HuH-7 (cell line): ENCODE data around the gene NPTXR.

Experiments
- DNase-seq: peaks from one replicate; pipeline ENCODE4 v3.0.0; 2011; ENCODE audit warnings: low spot score

NPTXR gene

DNA sequence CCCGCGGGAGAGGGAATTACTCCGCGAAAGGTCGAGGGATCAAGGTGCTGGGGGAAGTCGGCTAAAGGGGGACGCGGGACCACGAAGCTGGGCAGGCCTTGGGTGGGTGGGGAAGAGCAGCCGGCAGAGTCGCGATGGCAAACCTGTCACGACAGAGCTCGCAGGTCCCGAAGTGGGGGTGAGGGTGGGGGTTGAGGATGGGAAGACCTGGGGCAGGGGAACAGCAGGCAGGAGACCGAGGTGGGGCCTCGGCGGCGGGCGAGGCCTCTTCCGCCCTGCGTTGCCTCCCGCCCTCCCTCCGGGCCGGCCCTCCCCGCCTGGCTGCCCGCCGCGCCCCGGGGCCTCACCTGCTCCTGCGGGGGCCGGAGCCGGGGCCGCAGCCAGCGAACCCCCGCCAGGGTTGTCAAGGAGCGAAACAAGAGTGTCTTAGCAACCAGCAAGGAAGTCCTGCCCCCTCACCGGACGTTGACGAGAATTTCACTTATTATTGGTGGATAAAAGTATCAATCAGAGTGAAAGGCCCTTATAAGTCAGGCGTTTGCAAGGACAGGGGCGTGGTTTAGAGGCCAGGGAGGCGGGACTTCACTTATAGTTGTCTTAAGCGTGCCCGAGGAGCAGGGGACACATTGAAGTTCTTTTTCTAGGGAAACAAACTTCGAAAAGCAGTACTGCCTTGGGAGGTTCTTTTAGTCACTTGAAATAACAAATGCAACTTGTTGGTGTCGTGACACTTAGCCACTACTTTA is 49.9 kb downstream of the NPTXR start, which contains the start of gene DNAL4:
Gene DNAL4 (minus strand): TSS at position 423 of the 746 bp plus-strand sequence. CDS start 11,412 bp downstream, outside the sequence.
- peak; percentile 98 for DNase-seq

DNA sequence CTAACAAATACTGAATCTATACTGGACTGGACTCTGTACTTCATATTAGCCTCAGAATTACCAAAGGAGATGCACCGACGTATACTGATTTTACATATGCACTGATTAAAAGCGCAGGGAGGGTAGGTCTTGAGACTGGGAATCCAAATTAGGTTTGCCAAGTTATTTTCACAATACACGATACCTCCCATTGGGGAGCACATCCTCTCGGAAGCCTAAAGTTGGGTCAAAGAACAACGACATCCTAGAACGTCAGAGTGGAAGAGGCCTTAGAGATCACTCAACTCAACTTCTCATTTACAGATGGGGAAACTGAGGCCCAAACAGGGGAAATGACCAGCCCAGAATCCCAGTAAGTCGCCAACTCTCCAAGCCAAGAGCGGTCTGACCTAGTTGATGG is 50.5 kb downstream of the NPTXR start:
- no peak for DNase-seq

DNA sequence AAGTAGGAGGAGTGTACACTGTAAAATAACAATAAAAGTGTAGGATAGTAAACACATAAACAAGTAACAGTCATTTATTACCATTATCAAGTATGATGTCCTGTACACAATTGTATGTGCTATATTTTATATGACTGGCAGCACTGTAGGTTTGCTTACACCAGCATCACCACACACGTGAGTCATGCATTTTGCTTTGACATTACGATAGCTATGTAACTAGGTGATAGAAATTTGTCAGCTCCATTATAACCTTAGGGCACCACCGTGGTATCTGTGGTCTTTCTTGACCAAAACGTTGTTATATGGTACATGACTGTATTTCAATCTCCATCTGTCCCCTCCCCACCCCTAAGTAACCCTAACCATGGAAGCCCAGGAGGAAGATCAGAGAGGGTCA is 51.0 kb downstream of the NPTXR start:
- no peak for DNase-seq

DNA sequence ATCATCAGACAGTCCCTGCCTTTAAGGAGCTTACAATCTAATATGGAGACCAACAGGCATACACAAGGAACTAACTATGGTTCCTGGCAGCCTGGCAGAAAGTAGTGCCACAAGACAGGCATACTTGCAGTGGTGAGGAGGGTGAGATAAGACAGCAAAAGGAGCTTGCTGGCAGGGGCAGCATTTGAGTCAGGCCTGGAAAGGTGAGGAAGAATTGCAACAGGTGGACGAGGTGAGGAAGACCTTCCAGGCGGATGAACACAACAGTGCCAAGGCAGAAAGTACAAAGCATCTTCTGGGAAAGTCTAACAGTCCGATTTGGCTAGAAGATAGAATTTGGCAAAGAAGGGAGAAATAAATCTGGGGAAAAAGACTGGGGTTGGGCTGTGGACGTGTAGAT is 54.2 kb downstream of the NPTXR start:
- no peak for DNase-seq

DNA sequence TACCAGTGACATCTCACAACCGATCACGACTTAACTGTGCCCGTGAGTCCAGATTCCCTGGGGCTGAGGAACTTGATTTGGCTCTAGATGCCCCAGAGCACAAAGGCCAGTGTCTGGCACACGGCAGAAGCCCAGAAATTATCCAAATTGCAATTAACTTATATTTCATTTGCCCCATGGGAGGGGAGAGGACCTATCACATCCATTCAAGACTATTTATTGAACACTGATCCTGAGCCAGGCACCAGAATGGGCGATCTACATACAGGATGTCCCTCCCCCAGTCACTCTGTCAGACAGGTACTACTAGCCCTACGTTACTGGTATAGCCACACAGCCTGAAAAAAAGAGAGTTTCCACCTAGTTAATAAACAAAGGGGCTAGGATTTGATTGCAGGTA is 55.0 kb downstream of the NPTXR start:
- DNase-seq: no peak

DNA sequence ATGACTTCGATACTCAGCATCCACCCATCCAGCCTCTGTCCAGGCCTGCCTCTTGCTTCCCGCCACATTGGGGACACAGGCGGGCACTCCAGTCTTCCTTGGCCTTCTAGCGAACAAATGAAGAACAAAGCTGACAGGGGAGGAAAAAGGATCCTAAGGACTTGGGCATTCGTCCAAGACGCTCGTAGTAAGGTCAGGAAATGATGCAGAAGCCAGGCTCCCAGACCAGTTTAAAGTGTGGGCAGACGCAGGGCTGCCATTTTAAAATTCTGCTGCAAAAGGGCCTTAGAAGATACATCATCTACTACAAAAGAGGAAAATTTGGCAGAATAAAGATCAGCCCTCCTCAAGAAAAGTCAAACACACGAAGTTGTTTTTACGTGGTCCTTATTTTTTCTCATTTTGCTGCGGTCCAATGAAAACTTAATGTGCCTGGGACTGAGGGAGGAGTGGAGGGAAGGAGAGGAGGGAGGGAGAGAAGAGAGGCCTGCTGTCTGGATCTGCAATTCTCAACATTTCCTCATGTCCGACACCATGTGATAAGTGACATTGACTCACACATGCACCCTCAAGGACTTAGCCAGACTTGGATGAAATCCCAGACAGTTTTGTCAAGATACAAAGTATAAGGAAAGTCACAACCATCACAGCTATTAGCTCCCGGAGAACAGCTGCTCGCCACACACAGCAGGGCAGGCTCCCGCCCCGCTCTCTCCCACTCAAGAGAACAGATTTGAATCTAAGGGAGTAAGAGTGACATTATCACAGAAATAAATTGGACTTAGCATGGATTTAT is 55.6 kb downstream of the NPTXR start:
- no peak for DNase-seq

DNA sequence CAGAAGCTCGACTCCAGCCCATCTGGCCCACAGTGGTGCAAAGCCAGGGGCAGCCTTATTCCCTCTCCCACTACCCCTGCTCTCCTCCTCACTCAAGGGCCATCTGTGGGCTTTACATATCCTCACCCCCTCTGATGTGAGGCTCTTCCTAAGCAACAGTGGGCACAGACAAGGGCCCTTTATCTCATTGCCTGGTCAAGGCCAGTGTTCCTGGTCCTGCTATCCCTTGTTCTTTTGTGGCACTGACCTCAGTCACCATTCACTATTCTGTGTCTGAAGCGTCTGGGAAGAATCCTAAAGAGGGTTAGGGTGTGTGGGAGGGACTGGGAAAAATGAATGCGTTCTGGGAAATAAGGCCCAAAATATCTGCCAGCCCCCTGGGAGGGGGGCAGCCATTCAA is 57.2 kb downstream of the NPTXR start:
- no peak for DNase-seq

DNA sequence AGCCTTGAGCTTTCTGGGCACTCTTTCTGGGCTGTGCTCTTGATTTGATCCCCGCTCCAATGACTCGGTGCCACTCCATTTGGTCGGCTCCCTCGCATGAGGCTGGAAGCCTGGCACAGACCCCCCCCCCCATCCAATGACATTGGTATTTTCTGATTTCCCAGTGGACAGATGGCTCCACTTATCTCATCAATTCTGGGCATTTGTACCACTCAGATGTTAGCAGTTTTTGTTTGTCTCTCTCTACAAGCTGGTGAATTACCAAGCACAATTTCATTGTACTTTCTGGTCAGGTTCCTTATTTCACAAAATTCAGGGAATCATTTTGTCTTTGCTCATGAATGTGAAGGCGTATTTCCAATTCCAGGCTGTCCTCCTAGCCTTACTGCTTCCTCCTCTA is 59.0 kb downstream of the NPTXR start:
- DNase-seq: no peak

DNA sequence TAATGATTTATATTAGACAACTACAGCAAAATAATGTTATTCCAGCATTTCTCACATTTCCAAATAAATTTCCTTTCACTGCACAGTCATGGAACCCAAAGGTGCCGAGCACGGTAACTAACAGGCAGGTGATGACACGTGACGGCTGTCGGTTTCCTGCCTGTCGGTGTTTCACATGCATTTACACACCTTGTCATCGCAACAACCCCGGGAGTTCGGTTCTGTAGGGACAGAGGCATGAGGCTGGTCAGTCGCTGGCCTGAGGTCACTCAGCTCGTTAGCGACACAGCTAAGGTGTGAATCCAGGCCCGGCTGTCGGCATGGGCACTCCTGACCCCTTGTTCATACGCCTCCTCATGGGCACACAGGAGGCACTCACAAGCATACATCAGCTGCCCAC is 59.8 kb downstream of the NPTXR start:
- no peak for DNase-seq

DNA sequence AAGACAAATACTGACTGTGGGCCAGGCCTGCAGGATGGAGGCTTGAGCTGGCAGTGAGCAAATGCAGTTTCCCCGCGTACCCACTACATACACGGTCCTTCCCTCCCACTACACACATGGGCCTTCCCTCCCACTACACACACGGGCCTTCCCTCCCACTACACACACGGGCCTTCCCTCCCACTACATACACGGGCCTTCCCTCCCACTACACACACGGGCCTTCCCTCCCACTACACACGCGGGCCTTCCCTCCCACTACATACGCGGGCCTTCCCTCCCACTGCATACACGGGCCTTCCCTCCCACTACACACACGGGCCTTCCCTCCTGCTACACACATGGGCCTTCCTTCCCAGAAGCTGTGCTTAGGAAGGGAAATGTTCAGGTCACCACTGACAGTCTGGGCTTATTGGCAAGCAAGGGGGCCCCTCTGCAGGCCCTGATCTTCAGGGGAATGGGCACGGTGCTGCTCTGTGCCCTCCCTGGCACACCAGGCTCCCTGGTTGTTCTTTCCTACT is 60.7 kb downstream of the NPTXR start:
- no peak for DNase-seq

DNA sequence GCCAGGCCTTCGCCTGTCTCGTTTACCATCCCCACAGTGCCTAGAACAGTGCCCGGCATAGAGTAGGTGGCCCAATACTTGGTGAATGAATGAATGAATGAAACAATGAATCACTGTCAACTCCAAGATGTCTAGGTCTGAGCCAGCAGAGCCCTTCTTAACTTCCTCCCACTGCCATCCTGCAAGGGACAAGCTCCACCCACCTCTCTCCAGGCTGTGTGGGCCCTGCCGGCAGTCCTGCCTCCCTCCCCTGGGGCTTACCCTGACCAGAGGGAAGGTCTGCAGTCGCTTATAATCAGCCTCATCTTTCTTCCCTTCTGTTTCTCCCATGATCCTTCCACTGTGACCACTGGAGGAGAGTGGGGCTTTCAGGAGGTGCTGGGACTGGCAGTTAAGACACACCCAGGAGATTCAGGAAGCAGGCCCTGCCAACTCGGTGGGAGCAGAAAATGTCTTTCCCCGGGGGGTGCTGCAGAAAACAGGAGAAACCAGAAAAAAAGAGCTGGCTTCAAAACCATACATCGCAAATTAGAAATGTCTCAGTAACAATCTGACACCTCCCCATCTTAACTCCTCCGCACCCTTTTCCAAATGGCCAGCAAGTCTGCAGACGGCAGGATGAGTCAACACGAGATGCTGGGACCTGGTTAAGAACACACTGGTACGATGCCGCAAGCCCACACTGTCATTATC is 61.3 kb downstream of the NPTXR start:
- DNase-seq: no peak

DNA sequence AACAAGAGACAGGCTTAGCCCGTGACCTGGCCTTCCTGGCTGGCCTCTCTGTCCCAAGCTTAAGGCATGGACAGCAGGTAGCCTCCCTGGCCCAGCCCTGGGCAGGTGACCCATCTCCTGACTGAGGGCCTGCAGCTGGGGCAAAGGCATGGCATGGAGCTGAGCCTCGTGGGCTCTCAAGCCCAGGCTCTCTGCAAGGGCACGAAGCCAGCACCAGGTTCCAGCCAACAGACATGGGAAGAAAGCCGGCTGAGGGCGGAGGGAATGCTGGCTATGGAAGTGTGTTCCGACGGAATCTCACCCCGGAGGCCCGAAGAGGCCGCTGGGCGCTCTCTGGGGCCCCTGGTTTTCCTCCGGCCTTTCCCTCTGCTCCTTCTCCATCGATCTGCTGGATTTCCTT is 62.8 kb downstream of the NPTXR start:
- no peak for DNase-seq

DNA sequence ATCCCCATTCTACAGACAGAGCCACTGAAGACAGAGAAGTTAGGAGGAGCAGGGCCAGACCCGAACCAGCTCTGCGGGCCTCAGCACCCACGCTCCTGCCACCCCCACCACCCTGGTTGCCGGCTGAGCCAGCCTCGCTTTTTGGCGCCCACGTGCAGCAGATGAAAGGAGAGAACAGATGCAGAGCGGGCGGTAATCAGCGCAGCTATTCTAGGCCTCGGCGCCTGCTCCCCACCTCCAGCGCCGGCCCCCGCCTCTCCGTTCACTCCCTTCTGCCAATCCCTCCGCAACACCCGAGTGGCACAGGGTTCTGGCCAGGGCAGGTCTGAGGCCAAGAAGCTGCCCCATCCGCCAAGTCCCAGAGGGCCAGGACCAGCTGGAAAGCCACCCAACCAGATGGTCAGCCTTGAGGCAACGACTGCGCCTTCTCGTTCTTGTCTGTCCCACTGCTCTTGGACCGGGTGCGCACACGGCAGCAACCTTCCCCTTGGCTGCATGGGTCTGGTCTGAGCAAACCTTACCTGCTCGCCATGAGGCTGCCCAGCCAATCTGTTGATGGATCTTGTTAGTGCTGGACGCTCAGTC is 66.6 kb downstream of the NPTXR start:
- DNase-seq: no peak

DNA sequence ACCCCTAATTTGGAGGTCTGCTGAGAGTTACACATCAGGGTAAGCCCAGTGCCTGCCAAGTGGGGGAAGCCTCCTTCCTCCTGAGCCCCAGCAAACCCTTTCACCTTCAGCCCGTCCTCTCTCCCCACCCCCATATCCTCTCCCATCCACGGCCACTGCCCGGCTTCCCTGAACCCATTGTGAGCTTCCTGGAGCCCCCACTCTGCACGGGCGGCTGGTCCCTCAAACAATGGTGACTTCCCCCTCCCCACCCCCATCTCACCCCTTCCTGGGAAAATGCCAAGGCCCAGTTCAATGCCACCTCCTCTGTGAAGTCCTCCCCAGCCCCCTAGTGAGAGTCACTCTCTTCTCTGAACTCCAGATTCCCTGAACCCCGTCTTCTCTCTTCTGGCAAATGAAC is 67.7 kb downstream of the NPTXR start:
- no peak for DNase-seq

DNA sequence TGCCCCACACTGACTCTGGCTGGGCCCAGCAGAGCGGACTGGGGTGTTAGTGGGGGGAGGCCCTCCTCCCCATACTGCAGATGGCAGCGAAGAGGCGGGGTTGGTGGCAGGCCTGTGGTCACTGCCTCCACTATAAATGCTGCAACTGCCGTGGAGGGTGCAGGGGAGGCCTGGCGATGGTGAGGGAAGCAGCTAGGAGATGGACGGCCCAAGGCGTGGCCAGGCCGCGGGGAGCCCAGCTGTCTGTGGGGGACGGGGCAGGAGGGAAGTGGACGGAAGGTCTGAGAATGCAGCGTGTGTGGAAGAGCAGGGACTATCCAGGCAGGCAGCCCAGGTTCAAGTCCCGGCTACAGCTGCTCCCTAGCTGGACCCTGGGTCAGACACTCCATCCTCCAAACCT is 68.2 kb downstream of the NPTXR start:
- no peak for DNase-seq

DNA sequence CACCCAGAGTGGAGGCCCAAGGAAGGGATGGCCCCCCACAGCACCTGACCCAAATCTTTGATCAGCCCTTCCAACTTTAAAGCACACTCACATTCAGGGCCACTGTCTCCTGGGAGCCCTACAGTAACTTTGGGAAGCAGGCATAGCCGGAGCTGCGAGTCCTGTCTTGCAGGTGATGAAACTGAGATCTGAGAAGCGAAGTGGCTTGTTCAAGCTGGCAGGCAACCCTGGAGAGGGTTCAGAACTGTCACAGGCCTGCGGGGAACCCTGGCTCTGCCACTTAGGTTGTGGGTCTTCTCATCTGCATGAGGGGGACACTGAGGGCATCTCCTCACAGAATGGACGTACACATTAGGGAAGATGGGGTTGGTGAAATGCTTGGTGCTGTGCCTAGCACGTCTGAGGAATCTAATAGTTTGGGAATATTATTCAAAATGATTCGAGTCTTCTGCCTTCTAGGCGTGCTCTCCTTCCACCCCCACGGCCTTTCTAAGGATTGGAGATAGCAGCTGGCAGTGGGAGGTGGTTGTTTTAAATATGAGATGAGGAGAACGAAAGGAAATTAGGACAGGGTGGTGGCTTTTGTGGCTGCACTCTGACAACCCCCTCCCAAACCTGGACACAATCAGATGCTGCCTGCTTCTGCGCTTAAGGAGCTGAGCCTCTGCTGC is 69.2 kb downstream of the NPTXR start:
- DNase-seq: no peak

DNA sequence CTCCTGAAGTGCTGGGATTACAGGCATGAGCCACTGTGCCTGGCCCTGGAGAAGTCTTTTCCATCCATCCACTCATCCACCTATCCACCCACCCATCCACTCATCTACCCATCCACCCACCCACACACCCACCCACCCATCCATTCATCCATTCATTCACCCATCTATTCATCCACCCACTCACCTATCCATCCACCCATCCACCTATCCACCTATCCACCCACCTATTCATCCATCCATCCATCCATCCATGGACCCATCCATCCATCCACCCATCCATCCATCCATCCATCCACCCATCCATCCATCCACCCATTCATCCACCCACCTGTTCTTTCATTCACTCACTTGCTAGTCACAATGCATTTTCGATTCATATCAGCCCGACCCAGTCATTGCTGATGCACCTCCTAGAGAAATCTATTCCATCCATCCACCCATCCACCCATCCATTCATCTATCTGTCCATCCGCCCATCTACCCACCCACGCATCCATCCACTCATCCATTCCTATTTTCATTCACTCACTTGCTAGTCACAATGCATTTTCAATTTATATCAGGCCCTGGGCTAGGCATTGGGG is 70.4 kb downstream of the NPTXR start:
- no peak for DNase-seq

DNA sequence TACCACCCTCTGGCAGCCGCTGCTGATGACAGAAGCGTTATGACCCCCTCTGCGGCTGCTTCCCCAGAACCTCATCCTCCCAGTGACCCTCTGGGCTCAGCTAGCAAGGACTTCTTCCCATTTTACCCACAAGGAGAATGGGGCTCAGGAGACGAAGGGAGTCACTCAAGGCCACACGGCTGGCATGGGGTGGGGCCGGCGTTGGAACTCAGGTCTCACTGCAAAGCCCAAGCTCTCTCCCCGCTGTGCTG is 71.3 kb downstream of the NPTXR start:
- DNase-seq: no peak

DNA sequence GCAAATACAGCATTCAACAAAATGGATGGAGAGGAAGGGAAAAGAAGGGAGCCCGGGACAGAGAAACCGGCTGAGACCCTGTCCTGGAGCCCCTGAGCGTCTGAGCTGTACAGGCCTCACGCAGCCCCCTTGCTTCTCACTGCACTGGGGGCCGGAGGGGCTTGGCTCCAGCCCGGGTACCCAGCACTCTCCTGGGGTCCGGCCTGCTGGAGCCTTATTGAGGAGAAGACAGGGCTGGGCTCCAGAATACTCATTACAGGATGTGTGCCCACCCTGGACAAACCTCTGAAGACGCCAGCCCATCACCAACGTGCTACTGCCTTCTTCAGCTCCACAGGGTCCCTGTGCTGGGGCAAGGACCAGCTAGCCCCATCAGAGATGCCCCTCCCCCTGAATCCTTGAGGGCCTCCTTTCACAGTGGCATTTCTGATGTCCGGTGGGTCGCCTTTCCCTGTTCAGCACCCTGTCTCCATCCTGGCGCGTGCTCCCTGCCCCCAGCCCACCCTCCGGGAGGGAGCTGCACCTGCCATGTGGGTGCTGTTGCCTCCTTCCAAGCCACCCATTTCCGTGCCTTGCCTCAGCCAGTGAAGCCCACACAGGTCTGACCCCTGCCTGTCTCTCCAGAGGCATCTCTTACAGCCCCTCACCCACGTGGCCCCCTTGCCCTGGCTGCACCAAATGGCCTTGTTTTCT is 73.4 kb downstream of the NPTXR start:
- DNase-seq: no peak
